ENCODE measurements around the gene ICA1. TPM values are rescaled to one million over a fixed set of nuclear protein-coding genes. Genes with fewer than 3 reads are reported as not detected.

Gene ICA1
- total RNA-seq, 1 experiment from 2014 or later = 3.2 TPM

DNA sequence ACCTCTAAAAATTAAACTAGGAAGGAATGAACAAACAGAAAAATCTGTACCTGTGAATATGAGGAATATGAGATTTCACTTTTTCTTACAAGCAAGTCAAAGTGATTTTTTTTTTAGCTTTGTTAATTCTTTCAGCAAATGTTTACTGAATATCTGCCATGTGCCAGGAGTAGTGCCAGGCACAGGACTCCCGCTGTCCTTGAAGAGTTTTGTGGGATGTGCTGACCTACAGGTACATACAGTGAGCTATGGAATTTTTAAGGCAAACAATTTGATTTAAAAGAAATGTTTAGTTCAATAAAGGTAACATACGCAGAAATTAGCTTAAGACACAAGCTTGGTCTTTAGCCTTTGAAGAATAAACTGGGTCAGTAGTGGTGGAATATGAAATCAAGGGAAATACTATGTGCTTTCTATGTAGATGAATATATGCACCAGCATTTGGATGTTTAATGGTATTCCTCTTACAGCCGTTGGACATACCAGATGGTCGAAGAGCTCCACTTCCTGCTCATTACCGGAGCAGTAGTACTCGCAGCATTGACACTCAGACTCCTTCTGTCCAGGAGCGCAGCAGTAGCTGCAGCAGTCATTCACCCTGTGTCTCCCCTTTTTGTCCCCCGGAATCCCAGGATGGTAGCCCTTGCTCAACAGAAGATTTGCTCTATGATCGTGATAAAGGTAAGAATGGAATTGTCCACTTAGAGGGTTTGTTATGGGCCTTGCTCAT is 191.4 kb downstream of the ICA1 start:
- BruUV-seq (replicated peaks) = no TSS peak
- Histone ChIP-seq H3K4me2 (ENCODE audit: low read length) (no peak overlapping the region), H4K20me1 (ENCODE audit: low read length) (no peaks in the 10 kb centered on the region), H3K36me3 (ENCODE audit: low read depth, low read length) (no peaks in the 10 kb centered on the region), H3K9ac (ENCODE audit: low read length) (no peak overlapping the region), H3K4me1 (ENCODE audit: insufficient read depth, low read length) (no peaks in the 10 kb centered on the region), H3K79me2 (ENCODE audit: low read length) (no peaks in the 10 kb centered on the region), H3K27ac (ENCODE audit: low read length) (no peak overlapping the region), H3K9me3 (ENCODE audit: low read length) (no peaks in the 10 kb centered on the region), H2AFZ (ENCODE audit: low read length) (no peak overlapping the region), H3K27me3 (ENCODE audit: low read length) (no peaks in the 10 kb centered on the region), H3K9me2 (replicated peaks; ENCODE audit: low read length) (no peaks in the 10 kb centered on the region), H3K4me3 (ENCODE audit: low read length) (no peak overlapping the region), H3F3A (ENCODE audit: low read length, unreplicated experiment) (no peaks in the 10 kb centered on the region)
- ChIA-PET CTCF (interaction anchor here (0.6 kb wide), 1 partner anchor 808 kb away, joined by 3 read pairs; no protein-coding TSS in a partner anchor), POLR2A (ENCODE audit: unreplicated experiment) (interaction anchor here (0.5 kb wide), 1 partner anchor 430 kb away, joined by 4 read pairs; the partner anchor contains the start of gene UMAD1)
- ATAC-seq (no peak), DNase-seq (no peak)
- intact Hi-C loops (cut with micrococcal nuclease) = no loop called here
- no peak for TF ChIP-seq EZH2 (IDR thresholded peaks at IDR 0.05; ENCODE audit: low read length, unreplicated experiment)
- TF ChIP-seq, protein P1, sequence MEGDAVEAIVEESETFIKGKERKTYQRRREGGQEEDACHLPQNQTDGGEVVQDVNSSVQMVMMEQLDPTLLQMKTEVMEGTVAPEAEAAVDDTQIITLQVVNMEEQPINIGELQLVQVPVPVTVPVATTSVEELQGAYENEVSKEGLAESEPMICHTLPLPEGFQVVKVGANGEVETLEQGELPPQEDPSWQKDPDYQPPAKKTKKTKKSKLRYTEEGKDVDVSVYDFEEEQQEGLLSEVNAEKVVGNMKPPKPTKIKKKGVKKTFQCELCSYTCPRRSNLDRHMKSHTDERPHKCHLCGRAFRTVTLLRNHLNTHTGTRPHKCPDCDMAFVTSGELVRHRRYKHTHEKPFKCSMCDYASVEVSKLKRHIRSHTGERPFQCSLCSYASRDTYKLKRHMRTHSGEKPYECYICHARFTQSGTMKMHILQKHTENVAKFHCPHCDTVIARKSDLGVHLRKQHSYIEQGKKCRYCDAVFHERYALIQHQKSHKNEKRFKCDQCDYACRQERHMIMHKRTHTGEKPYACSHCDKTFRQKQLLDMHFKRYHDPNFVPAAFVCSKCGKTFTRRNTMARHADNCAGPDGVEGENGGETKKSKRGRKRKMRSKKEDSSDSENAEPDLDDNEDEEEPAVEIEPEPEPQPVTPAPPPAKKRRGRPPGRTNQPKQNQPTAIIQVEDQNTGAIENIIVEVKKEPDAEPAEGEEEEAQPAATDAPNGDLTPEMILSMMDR (conservative IDR thresholded peaks at IDR 0.05; ENCODE audit: low read depth, low read length) = no peak
- no peak for TF ChIP-seq EZH2phosphoT487 (IDR thresholded peaks at IDR 0.05; ENCODE audit: borderline replicate concordance, low read length)

DNA sequence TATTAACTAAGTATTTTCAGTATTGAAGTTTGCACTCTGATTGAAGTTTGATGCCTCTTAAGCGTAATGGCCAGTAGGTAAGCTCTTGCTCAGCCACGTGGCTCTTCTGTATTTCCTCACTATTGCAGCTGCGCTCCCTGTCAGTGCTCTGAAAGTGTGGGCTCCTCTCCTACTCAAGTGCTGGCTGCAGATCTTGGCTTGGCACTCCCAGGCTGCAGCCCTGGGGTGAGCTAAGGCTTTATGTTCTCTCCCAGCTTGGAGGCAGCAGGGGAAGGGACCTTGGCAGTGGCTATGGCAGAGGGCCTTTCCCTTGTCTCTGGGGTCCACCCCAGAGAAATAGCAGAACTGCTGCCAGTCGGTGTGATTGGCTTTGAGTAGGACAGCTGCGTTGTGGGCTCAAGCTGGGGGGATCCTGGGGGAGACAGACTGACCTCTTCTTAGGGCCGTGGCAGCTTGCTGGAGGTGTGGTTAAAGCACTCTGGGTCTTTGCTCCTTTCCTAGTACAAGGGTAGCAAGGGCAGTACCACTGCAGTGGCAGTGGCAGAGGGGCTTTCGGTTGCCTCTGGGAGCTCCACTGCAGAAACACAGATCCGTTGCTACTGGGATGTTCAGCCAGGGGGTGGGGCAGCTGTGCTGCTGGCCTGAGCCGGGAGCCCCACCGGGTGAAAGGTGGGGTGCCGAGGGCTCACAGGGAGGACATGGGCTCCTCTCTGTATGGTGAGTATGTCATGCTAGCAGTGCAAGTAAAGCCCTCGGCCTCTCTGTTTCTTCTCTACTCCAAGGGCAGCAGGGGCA is 192.9 kb downstream of the ICA1 start:
- Histone ChIP-seq H3K4me2 (ENCODE audit: low read length) (no peak overlapping the region), H3K4me1 (ENCODE audit: insufficient read depth, low read length) (no peaks in the 10 kb centered on the region), H4K20me1 (ENCODE audit: low read length) (no peaks in the 10 kb centered on the region), H3K36me3 (ENCODE audit: low read depth, low read length) (no peaks in the 10 kb centered on the region), H3K9me2 (replicated peaks; ENCODE audit: low read length) (no peaks in the 10 kb centered on the region), H3K27ac (ENCODE audit: low read length) (no peak overlapping the region), H3K4me3 (ENCODE audit: low read length) (no peak overlapping the region), H2AFZ (ENCODE audit: low read length) (no peak overlapping the region), H3K79me2 (ENCODE audit: low read length) (no peaks in the 10 kb centered on the region), H3F3A (ENCODE audit: low read length, unreplicated experiment) (no peaks in the 10 kb centered on the region), H3K27me3 (ENCODE audit: low read length) (no peaks in the 10 kb centered on the region), H3K9me3 (ENCODE audit: low read length) (no peaks in the 10 kb centered on the region), H3K9ac (ENCODE audit: low read length) (no peak overlapping the region)
- POLR2A ChIA-PET (ENCODE audit: unreplicated experiment) = no interaction called here
- ATAC-seq (no peak), DNase-seq (no peak)
- intact Hi-C loops (cut with micrococcal nuclease) = no loop called here
- CTCF ChIA-PET = no interaction called here
- TF ChIP-seq EZH2 (IDR thresholded peaks at IDR 0.05; ENCODE audit: low read length, unreplicated experiment) (no peak), EZH2phosphoT487 (IDR thresholded peaks at IDR 0.05; ENCODE audit: borderline replicate concordance, low read length) (no peak)
- TF ChIP-seq, protein P1 (conservative IDR thresholded peaks at IDR 0.05; ENCODE audit: low read depth, low read length) = no peak
- BruUV-seq (replicated peaks) = no TSS peak

All from PC-3 (cell line).